GM12878 (cell line): Measurements from ENCODE around the gene SNX8.

Experiments used
- BHLHE40 ChIP-seq, 2 experiments: fragments of 450-650 bp in 1 of 2; IDR thresholded peaks; 2 replicates each; pipeline ENCODE4 v1.6.1; 2011 to 2017; ENCODE audit warnings: low read depth in 2 of 2, borderline replicate concordance in 1 of 2, improper control_type of control experiment in 1 of 2, low read length in 1 of 2, mild to moderate bottlenecking in 1 of 2
- CREB1 ChIP-seq: IDR thresholded peaks from 2 replicates; pipeline ENCODE4 v1.6.1; 2012; ENCODE audit warnings: low read depth, mild to moderate bottlenecking, inconsistent platforms
- EZH2 ChIP-seq: IDR thresholded peaks from 2 replicates; pipeline ENCODE4 v1.6.1; 2012; ENCODE audit warnings: low read depth, mild to moderate bottlenecking, control low read depth, inconsistent platforms, low read length, borderline replicate concordance; ENCODE audit not compliant: control insufficient read depth
- HDAC6 ChIP-seq: fragments of 200-600 bp; sonication (generic); IDR thresholded peaks from one replicate; pipeline ENCODE4 v1.8.0; 2017; ENCODE audit warnings: antibody characterized with exemption; ENCODE audit not compliant: unreplicated experiment
- LARP7 ChIP-seq: fragments of 450-650 bp; IDR thresholded peaks from 2 replicates; pipeline ENCODE4 v1.6.1; 2017; ENCODE audit warnings: mild to moderate bottlenecking
- NR2C2 ChIP-seq: IDR thresholded peaks from 2 replicates; pipeline ENCODE4 v1.6.1; 2011; ENCODE audit warnings: borderline replicate concordance, low read depth; ENCODE audit not compliant: control insufficient read depth, insufficient read length
- POLR2A ChIP-seq: IDR thresholded peaks from 2 replicates; pipeline ENCODE4 v1.6.1; 2011; ENCODE audit warnings: low read depth, mild to moderate bottlenecking, low read length
- TF ChIP-seq, protein P1 (sequence below): IDR thresholded peaks from 2 replicates; pipeline ENCODE4 v1.6.1; 2012; ENCODE audit warnings: low read depth, low read length, improper control_type of control experiment
- TF ChIP-seq, protein P2 (sequence below), 3 experiments: IDR thresholded peaks in 2 of 3; conservative IDR thresholded peaks in 1 of 3; 2 replicates each; pipeline ENCODE4 v1.5.1; 2011; ENCODE audit warnings: low read depth in 3 of 3, low read length in 3 of 3, mild to moderate bottlenecking in 3 of 3, control low read depth in 2 of 3, moderate library complexity in 2 of 3, inconsistent platforms in 1 of 3, mixed read lengths in 1 of 3; ENCODE audit not compliant: control insufficient read depth in 2 of 3, insufficient read depth in 1 of 3; ENCODE audit errors: extremely low read depth in 1 of 3

DNA sequence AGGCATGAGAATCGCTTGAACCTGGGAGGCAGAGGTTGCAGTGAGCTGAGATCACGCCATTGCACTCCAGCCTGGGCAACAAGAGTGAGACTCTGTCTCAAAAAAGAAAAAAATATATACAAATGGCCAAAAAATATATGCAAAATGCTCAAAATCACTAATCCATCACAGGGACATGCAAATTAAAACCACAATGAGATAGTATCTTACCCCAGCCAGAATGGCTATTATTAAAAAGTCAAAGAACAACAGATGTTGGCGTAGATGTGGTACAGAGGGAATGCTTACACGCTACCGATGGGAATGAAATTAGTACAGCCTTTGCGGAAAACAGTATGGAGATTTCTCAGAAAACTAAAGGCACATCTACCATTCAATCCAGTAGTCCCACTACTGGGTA is 17.4 kb downstream of the SNX8 start:
- TF ChIP-seq, protein P1, sequence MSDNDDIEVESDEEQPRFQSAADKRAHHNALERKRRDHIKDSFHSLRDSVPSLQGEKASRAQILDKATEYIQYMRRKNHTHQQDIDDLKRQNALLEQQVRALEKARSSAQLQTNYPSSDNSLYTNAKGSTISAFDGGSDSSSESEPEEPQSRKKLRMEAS: no peak
- no peak for TF ChIP-seq POLR2A
- TF ChIP-seq HDAC6: no peak
- TF ChIP-seq EZH2: no peak
- TF ChIP-seq LARP7: no peak
- TF ChIP-seq, protein P2, sequence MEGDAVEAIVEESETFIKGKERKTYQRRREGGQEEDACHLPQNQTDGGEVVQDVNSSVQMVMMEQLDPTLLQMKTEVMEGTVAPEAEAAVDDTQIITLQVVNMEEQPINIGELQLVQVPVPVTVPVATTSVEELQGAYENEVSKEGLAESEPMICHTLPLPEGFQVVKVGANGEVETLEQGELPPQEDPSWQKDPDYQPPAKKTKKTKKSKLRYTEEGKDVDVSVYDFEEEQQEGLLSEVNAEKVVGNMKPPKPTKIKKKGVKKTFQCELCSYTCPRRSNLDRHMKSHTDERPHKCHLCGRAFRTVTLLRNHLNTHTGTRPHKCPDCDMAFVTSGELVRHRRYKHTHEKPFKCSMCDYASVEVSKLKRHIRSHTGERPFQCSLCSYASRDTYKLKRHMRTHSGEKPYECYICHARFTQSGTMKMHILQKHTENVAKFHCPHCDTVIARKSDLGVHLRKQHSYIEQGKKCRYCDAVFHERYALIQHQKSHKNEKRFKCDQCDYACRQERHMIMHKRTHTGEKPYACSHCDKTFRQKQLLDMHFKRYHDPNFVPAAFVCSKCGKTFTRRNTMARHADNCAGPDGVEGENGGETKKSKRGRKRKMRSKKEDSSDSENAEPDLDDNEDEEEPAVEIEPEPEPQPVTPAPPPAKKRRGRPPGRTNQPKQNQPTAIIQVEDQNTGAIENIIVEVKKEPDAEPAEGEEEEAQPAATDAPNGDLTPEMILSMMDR (IDR thresholded peaks at IDR 0.05 in 2 of 3, conservative IDR thresholded peaks at IDR 0.05 in 1 of 3; ENCODE audit: control insufficient read depth in 2 of 3, extremely low read depth in 1 of 3, insufficient read depth in 1 of 3, low read depth in 3 of 3, low read length in 3 of 3): no peak
- no peak for TF ChIP-seq NR2C2
- no peak for TF ChIP-seq BHLHE40 (IDR thresholded peaks at IDR 0.05; ENCODE audit: borderline replicate concordance in 1 of 2, low read depth in 2 of 2, low read length in 1 of 2)
- TF ChIP-seq CREB1: no peak
